Measurements from ENCODE around the gene SPSB4.
"Not testable (repeated sequence)": the region's sequence is repeated elsewhere in the genome, so short reads cannot be mapped to it uniquely, and the experiment has no call there.

Gene SPSB4

DNA sequence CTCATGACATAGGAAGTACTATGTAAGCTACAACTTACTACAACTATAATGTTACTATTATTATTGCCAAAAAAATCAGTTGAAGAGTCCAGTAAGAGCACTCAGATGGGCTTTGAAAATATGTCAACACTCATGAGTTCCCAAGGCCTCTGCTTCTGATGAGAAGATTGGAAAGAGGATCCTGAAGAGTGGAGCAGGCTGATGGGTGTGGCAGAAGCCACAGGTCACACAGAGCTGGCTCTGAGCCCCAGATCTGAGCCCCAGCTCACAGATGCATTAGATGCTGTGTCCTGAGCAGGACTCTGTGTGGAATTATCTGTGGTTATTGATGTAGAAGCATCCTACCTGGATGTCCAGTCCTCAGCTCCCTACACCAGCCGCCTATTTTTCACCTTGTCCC lies 65.6 kb downstream of the SPSB4 start:
- no peak for DNase-seq (ENCODE audit: low read depth)

GRCh38 chr3:141117982-141118381 lies 66.8 kb downstream of the SPSB4 start:
- not testable (repeated sequence) for DNase-seq (ENCODE audit: low read depth)

DNA sequence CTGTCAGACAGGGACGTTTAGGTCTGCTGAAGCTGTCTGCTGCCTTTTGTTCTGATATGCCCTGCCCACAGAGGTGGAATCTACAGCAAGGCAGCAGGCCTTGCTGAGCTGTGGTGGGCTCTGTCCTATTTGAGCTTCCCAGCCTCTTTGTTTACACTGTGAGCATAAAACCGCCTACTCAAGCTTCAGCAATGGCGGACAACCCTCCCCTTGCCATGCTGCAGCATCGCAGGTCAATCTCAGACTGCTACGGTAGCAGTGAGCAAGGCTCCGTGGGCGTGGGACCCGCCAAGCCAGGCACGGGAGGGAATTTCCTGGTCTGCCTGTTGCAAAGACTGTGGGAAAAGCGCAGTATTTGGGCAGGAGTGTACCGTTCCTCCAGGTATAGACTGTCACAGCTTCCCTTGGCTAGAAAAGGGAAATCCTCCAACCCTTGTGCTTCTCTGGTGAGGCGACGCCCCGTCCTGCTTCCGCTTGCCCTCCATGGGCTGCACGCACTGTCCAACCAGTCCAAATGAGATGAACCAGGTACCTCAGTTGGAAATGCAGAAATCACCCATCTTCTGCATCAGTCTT lies 71.4 kb downstream of the SPSB4 start:
- no peak for DNase-seq (ENCODE audit: low read depth)

DNA sequence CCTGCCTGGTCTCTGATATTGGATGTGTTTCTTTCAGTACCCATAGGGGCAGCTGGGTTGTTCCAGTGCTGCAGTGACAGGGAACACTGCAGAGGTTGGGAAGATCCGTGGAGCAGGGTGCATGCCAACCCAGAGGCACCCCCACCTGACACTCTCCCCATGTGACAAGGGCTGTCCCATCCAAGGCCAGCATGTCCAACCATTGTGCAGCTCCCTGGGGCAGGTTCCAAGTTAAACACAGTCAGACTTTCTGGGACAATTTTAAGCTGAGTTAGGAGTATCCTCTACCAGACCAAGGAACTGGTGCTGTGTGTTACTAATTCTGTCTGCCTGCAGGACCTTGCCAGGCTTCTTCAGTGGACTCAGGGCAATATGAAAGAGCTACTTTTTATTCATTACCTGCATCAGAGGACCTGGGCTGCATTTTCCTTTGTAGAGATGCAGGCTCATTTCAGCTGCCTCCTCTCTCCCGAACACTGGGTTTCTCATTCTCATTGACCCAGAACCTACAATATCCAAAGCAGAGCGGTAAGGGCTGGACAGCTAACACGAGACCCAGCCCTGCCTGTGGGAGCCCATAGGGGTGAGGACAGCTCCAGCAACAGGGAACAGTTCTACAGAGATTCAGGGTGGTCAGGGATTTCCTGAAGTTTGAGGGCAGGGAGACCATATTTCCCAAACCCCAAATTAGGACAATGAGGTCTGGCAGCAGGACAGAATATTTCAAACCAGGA lies 72.7 kb downstream of the SPSB4 start:
- no peak for DNase-seq (ENCODE audit: low read depth)

DNA sequence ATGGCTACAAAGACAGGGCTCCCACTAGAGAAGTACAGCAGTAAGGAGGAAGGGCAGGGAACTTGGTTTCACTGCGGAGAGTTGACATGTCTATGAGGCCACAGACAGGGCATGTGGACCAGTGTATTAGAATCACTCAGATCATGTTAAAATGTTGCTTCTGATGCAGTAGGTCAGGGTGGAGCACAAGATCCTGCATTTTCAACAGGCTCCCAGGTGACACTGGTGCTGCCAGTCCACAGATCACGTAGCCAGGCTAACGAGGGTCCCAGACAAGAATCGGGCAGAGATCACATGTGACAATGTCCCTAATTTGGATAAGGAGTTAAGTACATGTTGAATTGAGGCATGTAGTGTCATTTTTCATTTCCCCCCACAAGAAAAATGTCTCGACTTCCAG lies 73.6 kb downstream of the SPSB4 start:
- no peak for DNase-seq (ENCODE audit: low read depth)

- no peak for DNase-seq (ENCODE audit: low read depth)
Measured at GRCh38 chr3:141125351-141125750, 74.2 kb downstream of the SPSB4 start.

- DNase-seq (ENCODE audit: low read depth): no peak
Measured at GRCh38 chr3:141126661-141127343, 75.7 kb downstream of the SPSB4 start.

GRCh38 chr3:141127344-141128125 lies 76.4 kb downstream of the SPSB4 start:
- no peak for DNase-seq (ENCODE audit: low read depth)

GRCh38 chr3:141128126-141128777 lies 77.1 kb downstream of the SPSB4 start:
- no peak for DNase-seq (ENCODE audit: low read depth)

DNA sequence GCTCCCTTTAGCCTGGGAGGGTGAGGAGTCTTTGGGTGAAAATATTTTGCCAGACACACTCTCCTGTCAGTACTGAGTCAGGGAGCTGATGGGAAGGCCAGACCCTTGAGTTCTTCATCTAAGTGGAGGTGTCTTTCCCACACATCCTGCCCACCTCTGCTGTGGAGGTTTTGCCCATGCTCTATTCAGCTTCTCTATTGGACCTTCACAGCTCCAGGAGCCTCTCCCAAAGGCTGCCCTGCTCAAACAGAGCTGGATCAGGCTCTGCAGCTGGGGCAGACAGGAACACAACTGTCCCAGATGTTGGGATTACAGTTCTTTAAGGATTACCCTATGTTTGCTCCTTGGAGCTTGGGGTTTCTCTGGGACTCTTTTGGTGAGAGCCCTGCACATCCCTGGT lies 77.9 kb downstream of the SPSB4 start:
- no peak for DNase-seq (ENCODE audit: low read depth)

DNA sequence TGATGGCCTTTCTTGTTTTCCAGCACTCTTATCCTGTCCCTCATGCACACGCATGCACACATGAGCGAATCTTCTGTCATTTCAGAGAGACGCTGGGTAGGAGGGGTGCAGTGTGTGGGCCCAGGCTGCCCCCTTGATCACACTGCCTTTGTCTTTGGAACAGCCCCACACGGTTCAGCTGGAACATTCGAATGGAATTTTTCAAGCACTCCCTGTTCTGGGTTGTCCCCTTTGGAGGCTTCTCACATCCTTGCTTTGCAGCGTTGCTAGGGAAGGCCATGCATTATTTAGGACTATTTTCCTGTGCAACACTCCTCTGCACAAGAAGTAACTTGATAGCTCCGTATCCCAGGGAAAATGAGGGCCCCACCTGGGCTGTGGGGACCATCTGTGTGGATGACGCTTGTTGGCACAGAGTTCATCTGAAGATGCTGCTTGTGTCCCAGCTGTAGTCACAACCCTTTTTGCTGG lies 78.4 kb downstream of the SPSB4 start:
- DNase-seq (ENCODE audit: low read depth): no peak

- DNase-seq (ENCODE audit: low read depth): no peak
Measured at GRCh38 chr3:141143517-141143916, 92.4 kb downstream of the SPSB4 start.

GRCh38 chr3:141146979-141147470 lies 95.9 kb downstream of the SPSB4 start:
- no peak for DNase-seq (ENCODE audit: low read depth)

DNA sequence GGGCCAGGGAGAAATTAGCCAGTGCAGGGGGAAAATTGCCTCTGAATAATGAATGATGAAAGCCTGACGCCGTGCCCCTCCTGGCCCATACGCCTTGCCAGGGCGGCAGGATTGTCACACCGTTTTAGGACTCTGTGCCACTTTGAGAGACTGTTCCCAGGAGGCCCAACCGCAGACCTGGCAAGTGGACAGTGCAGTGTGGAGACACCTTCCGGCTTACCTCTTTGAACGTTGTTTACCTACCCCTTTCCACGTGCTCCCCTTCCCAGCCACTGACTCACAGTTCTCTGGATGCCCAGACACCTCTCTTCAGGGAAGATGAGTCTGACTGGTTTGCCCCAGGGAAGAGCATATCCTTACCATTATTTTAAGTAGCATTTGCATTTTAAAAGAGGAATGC lies 96.5 kb downstream of the SPSB4 start:
- no peak for DNase-seq (ENCODE audit: low read depth)

DNA sequence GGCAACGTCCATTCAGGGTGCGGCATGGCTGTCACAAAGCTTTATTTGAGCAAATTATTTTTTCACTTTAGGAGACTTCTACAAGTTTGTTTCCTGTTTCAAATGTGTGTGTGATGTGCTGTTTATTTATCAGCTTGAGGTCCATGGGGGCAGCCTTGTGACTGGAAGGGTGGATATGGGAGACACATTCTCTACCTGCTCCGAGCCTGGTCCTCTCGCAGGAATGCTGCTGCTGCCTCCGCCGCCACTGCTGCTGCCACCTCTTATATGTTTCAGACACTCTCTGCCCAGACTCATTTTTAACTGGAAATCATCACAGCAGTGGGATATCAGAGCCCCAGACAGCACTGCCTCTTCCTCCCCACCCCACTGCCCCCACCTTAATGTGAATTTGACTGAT lies 97.0 kb downstream of the SPSB4 start:
- DNase-seq (ENCODE audit: low read depth): no peak

- no peak for DNase-seq (ENCODE audit: low read depth)
Measured at GRCh38 chr3:141148770-141149169, 97.6 kb downstream of the SPSB4 start.

DNA sequence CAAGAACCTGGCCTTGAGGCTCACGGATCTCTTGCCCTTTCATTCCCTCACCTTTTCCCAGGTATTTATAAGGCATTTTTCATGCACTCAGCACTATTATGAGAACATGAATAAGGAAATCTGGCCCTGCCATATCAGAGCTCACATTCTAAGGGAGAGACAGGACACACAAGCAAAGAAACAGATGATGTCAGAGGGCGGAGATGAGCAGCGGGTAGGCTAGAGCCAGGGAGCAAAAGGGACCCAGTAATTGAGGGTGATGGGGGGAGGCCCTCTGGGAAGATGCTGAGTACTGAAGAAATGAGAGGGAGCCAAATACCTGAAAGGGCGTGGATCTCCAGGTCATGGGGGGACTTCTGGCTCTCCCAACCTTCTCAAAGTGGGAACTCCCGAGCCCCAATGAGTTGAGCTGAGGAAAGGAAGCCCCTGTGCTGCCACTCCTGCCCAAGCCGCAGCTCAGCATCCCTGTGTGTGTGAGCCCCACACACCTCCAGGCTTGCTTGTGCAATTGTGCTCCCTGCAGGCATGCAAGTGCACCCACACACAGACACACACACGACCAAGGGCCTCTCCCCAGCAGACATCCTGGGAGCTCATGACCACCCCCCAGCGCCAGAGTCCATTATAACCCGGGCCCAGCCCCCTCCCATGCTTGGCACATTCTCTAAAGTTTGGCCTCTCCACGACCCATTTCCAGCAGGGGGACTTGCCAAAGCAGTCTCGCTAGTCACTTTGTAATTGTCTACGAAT lies 99.1 kb downstream of the SPSB4 start:
- no peak for DNase-seq (ENCODE audit: low read depth)

GRCh38 chr3:141150931-141151330 lies 99.8 kb downstream of the SPSB4 start:
- DNase-seq (ENCODE audit: low read depth): no peak

DNA sequence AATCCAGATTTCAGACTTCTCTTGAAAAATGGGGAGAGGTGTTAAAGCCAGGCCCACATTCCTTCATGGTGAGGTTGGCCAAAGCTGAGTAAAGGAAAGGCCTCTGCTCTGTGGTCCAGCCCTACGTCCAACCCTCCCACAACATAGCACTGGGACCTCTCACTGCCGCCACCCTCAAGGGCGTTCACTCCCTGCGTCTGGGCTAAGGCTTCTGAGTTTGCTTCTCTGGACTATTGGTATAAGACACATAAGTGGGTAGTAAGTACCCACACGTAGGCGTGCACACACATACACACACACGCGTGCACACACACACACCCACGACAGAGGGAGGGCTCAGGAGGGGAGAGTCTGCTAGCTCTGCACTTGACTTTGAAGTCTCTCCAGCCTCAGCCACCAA lies 100.3 kb downstream of the SPSB4 start:
- DNase-seq (ENCODE audit: low read depth): no peak

GRCh38 chr3:141152130-141152529 lies 101.0 kb downstream of the SPSB4 start:
- DNase-seq (ENCODE audit: low read depth): no peak
